ENCODE data around the gene KLF15. TPM values are rescaled to one million over a fixed set of nuclear protein-coding genes. Genes with fewer than 3 reads are reported as not detected.

The KLF15 gene
- total RNA-seq, 1 donor from 2014 or later, result 1.1 TPM

DNA sequence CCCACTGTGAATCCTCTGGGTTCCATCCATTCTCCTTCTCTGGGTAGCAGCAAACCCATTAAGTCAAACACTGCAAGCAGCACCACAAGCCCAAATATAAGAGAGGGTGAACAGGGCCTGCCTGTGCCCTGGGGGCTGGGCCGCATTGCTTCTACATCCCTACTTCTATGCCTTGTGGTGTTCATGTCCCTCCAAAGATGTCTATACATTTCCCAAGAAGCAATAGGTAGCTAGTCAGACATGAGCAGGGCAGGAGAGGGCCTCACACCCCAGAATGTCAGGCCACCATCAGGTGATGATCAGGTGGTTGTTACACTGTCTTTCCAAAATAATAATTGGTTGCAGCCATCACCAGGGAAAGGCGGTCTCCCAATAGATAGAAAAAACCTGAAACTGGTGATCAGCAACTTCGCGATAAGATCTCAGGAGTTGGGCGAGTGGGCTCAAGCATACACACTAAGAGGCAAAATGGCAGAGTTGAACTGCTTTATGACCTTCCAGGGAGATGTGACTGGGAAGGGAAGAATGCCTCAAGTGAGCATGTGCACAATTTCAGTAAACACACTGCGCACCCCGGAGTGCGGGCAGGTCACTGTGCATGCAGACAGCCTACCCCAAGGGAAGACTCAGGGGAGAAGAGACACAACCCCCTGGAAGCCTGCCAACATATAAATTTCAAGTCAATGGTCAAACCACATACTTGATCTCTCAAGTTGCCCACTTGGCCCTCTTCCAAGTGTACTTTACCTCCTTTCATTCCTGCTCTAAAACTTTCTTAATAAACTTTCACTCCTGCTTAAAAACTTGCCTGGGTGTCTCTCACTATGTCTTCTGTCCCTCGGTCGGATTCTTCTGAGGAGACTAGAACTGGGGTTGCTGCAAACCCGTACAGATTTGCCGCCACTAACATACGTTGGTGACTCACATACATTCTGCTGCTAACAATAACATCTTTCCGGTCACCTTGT, 39.9 kb downstream of the KLF15 start:
- Mint-ChIP-seq H3K27ac (no peak overlapping the region), H3K27me3 (ENCODE audit: low read depth) (peaks cover 4% of the 10 kb centered on the region), H3K4me3 (no peak overlapping the region), H3K4me1 (peaks cover 3% of the 10 kb centered on the region), H3K9me3 (peaks cover 13% of the 10 kb centered on the region), H3K36me3 (no peaks in the 10 kb centered on the region)
- TF ChIP-seq, protein P1, sequence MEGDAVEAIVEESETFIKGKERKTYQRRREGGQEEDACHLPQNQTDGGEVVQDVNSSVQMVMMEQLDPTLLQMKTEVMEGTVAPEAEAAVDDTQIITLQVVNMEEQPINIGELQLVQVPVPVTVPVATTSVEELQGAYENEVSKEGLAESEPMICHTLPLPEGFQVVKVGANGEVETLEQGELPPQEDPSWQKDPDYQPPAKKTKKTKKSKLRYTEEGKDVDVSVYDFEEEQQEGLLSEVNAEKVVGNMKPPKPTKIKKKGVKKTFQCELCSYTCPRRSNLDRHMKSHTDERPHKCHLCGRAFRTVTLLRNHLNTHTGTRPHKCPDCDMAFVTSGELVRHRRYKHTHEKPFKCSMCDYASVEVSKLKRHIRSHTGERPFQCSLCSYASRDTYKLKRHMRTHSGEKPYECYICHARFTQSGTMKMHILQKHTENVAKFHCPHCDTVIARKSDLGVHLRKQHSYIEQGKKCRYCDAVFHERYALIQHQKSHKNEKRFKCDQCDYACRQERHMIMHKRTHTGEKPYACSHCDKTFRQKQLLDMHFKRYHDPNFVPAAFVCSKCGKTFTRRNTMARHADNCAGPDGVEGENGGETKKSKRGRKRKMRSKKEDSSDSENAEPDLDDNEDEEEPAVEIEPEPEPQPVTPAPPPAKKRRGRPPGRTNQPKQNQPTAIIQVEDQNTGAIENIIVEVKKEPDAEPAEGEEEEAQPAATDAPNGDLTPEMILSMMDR (IDR thresholded peaks at IDR 0.05; ENCODE audit: unreplicated experiment), result no peak
- no peak for DNase-seq (ENCODE audit: low spot score in 2 of 2, unreplicated experiment in 2 of 2)

DNA sequence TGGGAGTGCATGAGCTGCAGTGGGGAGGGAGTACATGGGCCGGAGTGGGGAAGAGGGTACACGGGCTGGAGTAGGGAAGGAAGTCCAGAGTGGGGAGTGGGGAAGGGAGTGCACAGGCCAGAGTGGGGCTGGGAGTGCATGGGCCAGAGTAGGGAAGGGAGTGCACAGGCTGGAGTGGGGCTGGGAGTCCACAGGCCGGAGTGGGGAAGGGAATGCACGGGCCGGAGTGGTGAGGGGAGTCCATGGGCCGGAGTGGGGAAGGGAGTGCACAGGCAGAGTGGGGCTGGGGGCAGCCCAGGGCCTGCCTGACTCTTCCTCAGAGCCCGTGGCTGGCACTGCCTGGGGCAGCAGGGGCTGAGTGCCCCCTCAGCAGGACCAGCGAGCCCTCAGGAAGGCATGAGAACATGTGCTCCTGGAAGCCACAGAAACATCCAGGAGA, 40.7 kb downstream of the KLF15 start:
- no peak for DNase-seq (ENCODE audit: low spot score in 2 of 2, unreplicated experiment in 2 of 2)
- Mint-ChIP-seq H3K27me3 (ENCODE audit: low read depth) (peaks cover 2% of the 10 kb centered on the region), H3K36me3 (no peaks in the 10 kb centered on the region), H3K27ac (no peak overlapping the region), H3K9me3 (peaks cover 13% of the 10 kb centered on the region), H3K4me1 (peaks cover 3% of the 10 kb centered on the region), H3K4me3 (no peak overlapping the region)
- TF ChIP-seq, protein P1 (IDR thresholded peaks at IDR 0.05; ENCODE audit: unreplicated experiment), result no peak

DNA sequence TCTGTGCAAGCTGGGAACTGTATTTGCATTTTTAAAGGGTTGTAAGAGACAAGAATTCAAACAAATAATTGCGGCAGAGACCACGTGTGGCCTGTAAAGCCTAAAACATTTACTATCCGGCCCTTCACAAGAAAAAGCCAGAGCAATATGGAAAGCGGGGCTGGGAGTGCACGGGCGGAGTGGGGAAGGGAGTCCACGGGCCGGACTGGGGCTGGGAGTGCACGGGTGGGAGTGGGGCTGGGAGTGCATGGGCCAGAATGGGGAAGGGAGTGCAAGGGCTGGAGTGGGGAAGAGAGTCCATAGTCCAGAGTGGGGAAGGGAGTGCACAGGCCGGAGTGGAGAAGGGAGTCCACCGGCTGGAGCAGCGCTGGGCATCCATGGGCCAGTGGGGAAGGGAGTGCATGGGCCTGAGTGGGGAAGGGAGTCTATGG, 41.2 kb downstream of the KLF15 start:
- TF ChIP-seq, protein P1 (IDR thresholded peaks at IDR 0.05; ENCODE audit: unreplicated experiment), result no peak
- no peak for DNase-seq (ENCODE audit: low spot score in 2 of 2, unreplicated experiment in 2 of 2)
- H3K27me3 Mint-ChIP-seq (ENCODE audit: low read depth), result peaks cover 2% of the 10 kb centered on the region
- no peak overlapping the region for H3K27ac Mint-ChIP-seq
- H3K4me3 Mint-ChIP-seq, result no peak overlapping the region
- peaks cover 3% of the 10 kb centered on the region for H3K4me1 Mint-ChIP-seq
- peaks cover 13% of the 10 kb centered on the region for H3K9me3 Mint-ChIP-seq
- no peaks in the 10 kb centered on the region for H3K36me3 Mint-ChIP-seq

DNA sequence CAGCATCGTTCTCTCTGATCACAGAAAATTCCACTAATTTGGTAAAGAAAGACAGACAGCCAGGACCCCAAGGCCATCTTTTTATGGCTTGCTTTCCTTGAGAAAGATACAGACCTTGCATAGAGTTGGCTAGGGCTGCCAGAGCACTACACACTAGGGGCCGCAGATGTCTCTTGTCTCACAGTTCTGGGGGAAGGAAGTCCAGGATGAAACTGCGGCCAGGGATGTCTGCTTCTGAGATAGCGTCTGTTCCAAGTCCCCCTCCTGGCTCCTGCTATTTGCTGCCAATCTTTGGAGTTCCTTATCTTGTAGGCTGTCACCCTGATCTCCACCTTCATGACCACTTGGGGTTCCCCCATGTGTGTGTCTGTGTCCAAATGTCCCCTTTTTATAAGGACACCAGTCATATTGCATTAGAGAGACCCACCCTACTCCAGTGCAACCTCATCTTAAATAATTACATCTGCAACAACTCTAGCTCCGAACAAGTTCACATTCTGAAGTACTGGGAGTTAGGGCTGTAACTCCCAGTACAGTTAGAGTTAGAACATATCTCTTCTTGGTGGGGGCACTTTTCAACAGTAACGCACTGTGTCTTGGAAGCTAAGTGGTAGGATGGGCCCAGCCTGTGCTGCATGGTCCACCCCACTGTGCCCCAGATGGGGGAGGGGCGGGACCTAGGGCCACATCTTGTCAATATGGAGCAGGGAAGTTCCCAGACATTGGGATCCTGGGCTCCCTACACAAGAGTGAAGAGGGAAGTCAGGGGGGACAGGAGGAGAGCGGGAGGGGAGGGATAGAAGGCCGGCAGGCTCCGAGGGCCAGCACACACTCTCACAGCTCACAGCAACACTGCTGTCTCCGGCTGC, 42.2 kb downstream of the KLF15 start:
- H3K27me3 Mint-ChIP-seq (ENCODE audit: low read depth), result peaks cover 2% of the 10 kb centered on the region
- no peaks in the 10 kb centered on the region for H3K36me3 Mint-ChIP-seq
- TF ChIP-seq, protein P1 (IDR thresholded peaks at IDR 0.05; ENCODE audit: unreplicated experiment), result no peak
- H3K4me3 Mint-ChIP-seq, result no peak overlapping the region
- no peak overlapping the region for H3K27ac Mint-ChIP-seq
- no peak for DNase-seq (ENCODE audit: low spot score in 2 of 2, unreplicated experiment in 2 of 2)
- H3K4me1 Mint-ChIP-seq, result peaks cover 3% of the 10 kb centered on the region
- peaks cover 19% of the 10 kb centered on the region for H3K9me3 Mint-ChIP-seq

DNA sequence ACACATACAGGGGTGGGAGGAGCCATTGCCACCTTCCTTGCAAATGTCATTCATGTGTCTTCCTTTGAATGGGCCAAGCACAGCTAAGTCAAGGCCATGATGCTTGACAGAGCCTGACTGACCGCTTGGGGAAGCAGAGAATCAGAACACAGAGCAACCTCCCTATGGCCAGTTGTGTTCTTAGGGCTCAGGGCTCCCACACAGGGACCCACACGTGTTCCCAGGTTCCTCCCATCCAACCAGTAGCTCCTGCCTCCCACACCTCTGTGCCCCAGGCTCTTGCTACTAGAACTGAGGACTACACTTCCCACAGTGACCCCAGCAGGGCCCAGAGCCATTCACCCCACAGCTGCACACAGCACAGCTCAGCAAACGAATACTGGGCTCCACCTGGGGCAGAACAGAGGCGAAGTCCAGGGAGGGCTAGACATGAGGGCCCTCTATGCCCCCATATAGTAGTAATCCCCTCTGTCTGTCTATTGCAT, 42.9 kb downstream of the KLF15 start:
- Mint-ChIP-seq H3K9me3 (peaks cover 19% of the 10 kb centered on the region), H3K4me3 (no peak overlapping the region), H3K4me1 (peaks cover 3% of the 10 kb centered on the region), H3K27me3 (ENCODE audit: low read depth) (peaks cover under 1% of the 10 kb centered on the region), H3K36me3 (no peaks in the 10 kb centered on the region), H3K27ac (no peak overlapping the region)
- TF ChIP-seq, protein P1 (IDR thresholded peaks at IDR 0.05; ENCODE audit: unreplicated experiment), result no peak
- DNase-seq (ENCODE audit: low spot score in 2 of 2, unreplicated experiment in 2 of 2), result no peak
